Transverse colon (tissue), 4 donors: ENCODE measurements around the gene CISD3.
A peak's percentile ranks its signal among the peaks of the same experiment; 100 is the strongest.

Source experiments
- CTCF ChIP-seq, 5 experiments: fragments of 200-600 bp in 3 of 5; fragments of 450-650 bp in 2 of 5; sonication (generic) in 3 of 5; IDR thresholded peaks; 1 replicate in 2 of 5; 2 replicates in 3 of 5; pipeline ENCODE4 v1.5.1; 2016 to 2017; ENCODE audit warnings: antibody characterized with exemption in 5 of 5, inconsistent platforms in 3 of 5, mild to moderate bottlenecking in 2 of 5, moderate library complexity in 1 of 5
- POLR2A ChIP-seq: fragments of 450-650 bp; IDR thresholded peaks from one replicate; pipeline ENCODE4 v1.6.1; 2016; ENCODE audit warnings: antibody characterized with exemption, mild to moderate bottlenecking, moderate library complexity
- POLR2AphosphoS5 ChIP-seq, 3 donors: sonication (generic); formaldehyde crosslinking; IDR thresholded peaks; one replicate each; pipeline ENCODE4 v1.6.1; 2016; ENCODE audit warnings: antibody characterized with exemption in 3 of 3

- TF ChIP-seq POLR2A (no peak), POLR2AphosphoS5 (IDR thresholded peaks at IDR 0.05) (peak; percentile 36 to 76 (median 72)), CTCF (IDR thresholded peaks at IDR 0.05) (no peak)
Observed at GRCh38 chr17:38742411-38743308, 12.5 kb downstream of the CISD3 start.
